T-cell (primary cell): ENCODE measurements around the gene KLHL7. TPM values are rescaled to one million over a fixed set of nuclear protein-coding genes. Genes with fewer than 3 reads are reported as not detected.

Source experiments
- ATAC-seq, 4 experiments: fragments of 200-7000 bp in 3 of 4; fragments of 150-1000 bp in 1 of 4; cut with Tn5 transposase; replicated peaks in 1 of 4; 1 replicate in 3 of 4; 2 replicates in 1 of 4; pipeline ENCODE4 v1.10.0; 2021; ENCODE audit warnings: moderate library complexity in 3 of 4, mild to moderate bottlenecking in 2 of 4, moderate number of reproducible peaks in 1 of 4
- CTCF ChIA-PET, 2 donors: fragments of 300-600 bp; sonication (Branson Sonifier 250); formaldehyde crosslinking; loops; one replicate each; lab custom pipeline; 2022; ENCODE audit warnings: antibody characterized with exemption in 2 of 2; lab: Charles Lee
- POLR2A ChIA-PET, 2 donors: fragments of 300-600 bp; sonication (Branson Sonifier 250); formaldehyde crosslinking; loops; one replicate each; lab custom pipeline; 2022; ENCODE audit warnings: antibody characterized with exemption in 2 of 2; lab: Charles Lee
- DNase-seq, 35 experiments: peaks; one replicate each; pipeline versions ENCODE4 v3.0.0 to v3.0.0-alpha.2; 2013 to 2023
- H3K27ac ChIP-seq: one replicate; pipeline ENCODE4 v1.5.1; 2013; ENCODE audit warnings: low read length
- H3K27me3 ChIP-seq, 2 experiments: replicated peaks in 1 of 2; 1 replicate in 1 of 2; 2 replicates in 1 of 2; pipeline versions ENCODE4 v1.6.1 to v1.7.0; 2013; ENCODE audit warnings: low read length in 1 of 2, mixed read lengths in 1 of 2; ENCODE audit not compliant: control insufficient read depth in 2 of 2, insufficient read depth in 2 of 2; ENCODE audit errors: extremely low read depth in 1 of 2
- H3K36me3 ChIP-seq, 2 donors: 1 replicate in 1 of 2; 2 replicates in 1 of 2; pipeline versions ENCODE4 v1.6.1 to v1.7.0; 2013; ENCODE audit warnings: low read length in 1 of 2; ENCODE audit not compliant: control insufficient read depth in 2 of 2, insufficient read depth in 1 of 2; ENCODE audit errors: extremely low read depth in 1 of 2
- H3K4me1 ChIP-seq, 2 experiments: 1 replicate in 1 of 2; 2 replicates in 1 of 2; pipeline versions ENCODE4 v1.6.1 to v1.7.0; 2013; ENCODE audit warnings: low read length in 2 of 2, mixed read lengths in 1 of 2; ENCODE audit not compliant: insufficient read depth in 2 of 2, control insufficient read depth in 1 of 2; ENCODE audit errors: extremely low read depth in 1 of 2
- H3K4me3 ChIP-seq, 2 donors: 1 replicate in 1 of 2; 2 replicates in 1 of 2; pipeline versions ENCODE4 v1.5.1 to v1.7.0; 2013; ENCODE audit warnings: mild to moderate bottlenecking in 2 of 2, low read length in 1 of 2, moderate library complexity in 1 of 2; ENCODE audit not compliant: control insufficient read depth in 1 of 2; ENCODE audit errors: extremely low read depth in 1 of 2
- H3K9me3 ChIP-seq: 2 replicates; pipeline ENCODE4 v1.7.0; 2013
- H3K27ac Mint-ChIP-seq, 2 donors: one replicate each; pipeline ENCODE4 v1.8.0; 2020 to 2021; ENCODE audit warnings: mild to moderate bottlenecking in 2 of 2, mixed read lengths in 2 of 2
- H3K27me3 Mint-ChIP-seq, 2 donors: one replicate each; pipeline ENCODE4 v1.8.0; 2021 to 2022; ENCODE audit warnings: mixed read lengths in 2 of 2
- H3K36me3 Mint-ChIP-seq: one replicate; pipeline ENCODE4 v1.8.0; 2021; ENCODE audit warnings: mixed read lengths
- H3K4me1 Mint-ChIP-seq, 3 donors: one replicate each; pipeline ENCODE4 v1.8.0; 2020 to 2022; ENCODE audit warnings: mixed read lengths in 3 of 3, mild to moderate bottlenecking in 1 of 3
- H3K4me3 Mint-ChIP-seq, 3 donors: one replicate each; pipeline ENCODE4 v1.8.0; 2020 to 2022; ENCODE audit warnings: mild to moderate bottlenecking in 3 of 3, mixed read lengths in 3 of 3, moderate library complexity in 3 of 3
- H3K9me3 Mint-ChIP-seq, 3 donors: one replicate each; pipeline ENCODE4 v1.8.0; 2020 to 2022; ENCODE audit warnings: mixed read lengths in 3 of 3
- WGBS: methylation state at CpG from one replicate; pipeline ENCODE4 v1.1.5; 2013; ENCODE audit warnings: missing lambda C conversion rate; ENCODE audit not compliant: insufficient coverage; 5-methylcytosine and 5-hydroxymethylcytosine counted together
- total RNA-seq, 35 experiments: library from RNA in 6 of 35; stranded (reverse) in 6 of 35; fragments of 120-200 nt in 1 of 35; gene quantifications; one replicate each; pipeline versions ENCODE4 v1.2.1 to v1.2.4 and lab custom pipeline; 2013 to 2026

The KLHL7 gene
- total RNA-seq, 5 donors from 2014 or later (not counting 1 experiment from before 2014, with no cell fraction given) = 20.1 to 26.8 (median 22.4) TPM

DNA sequence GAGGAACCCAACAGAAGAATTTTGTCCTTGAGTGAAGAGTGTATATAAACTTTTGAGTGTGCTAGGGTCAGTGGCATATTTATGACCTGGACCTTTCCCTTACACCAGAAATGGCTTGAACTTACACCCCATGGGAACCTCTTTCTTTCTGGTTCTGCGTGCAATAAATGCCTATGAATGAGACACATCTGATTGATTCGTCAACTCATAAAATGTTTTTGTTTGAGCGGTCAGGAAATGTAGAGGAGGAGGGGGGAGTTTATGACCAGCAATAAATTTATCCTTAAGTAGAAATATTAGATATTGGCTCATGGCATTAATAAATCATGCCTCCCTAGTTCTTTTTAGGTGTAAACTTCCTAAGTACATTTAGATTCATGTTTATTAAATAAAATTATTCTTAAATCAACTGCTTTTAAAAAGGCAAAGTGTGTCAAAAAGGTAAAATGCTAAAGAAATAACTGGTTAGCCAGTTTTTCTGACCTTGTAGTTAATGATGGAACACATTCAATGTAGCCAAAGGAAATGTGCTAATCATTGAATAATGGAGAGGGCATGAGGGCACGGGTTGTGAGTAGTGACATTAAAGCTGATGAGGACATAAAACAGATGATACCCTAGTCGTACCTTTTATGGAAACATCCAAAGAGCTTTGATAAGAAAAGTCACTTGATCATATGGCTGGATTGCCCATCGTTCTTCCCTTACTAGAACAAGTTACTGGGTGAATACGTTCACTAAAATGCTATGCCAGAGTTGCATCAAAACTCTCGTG lies 62.7 kb downstream of the KLHL7 start:
- 100% methylated on average over 1 of the region's 8 CpGs for WGBS
- CTCF ChIA-PET = no interaction called here
- DNase-seq = no peak

DNA sequence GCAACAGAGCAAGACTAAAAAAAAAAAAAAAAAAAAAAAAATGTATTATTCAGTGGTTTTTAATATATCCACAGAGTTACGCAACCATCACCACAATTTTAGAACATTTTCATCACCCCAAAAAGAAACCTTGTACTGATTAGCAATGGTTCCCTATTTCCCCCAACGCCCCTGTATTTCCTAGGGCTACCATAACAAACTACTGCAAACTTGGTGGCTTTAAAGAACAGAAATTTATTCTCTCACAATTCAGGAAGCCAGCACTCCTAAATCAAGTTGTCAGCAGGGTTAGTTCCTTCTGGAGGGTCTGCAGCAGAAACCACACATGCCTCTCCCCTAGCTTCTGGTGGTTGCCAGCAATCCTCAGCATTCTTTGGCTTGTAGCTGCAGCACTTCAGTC lies 70.4 kb downstream of the KLHL7 start:
- ChIA-PET POLR2A (interaction anchor here in 1 of 2 donors (0.6 kb wide), 1 partner anchor 47 kb away, joined by 7 read pairs; no protein-coding TSS in a partner anchor), CTCF (interaction anchor here in 1 of 2 donors (0.7 kb wide), 1 partner anchor 120 kb away, joined by 7 read pairs; no protein-coding TSS in a partner anchor)
- no peak overlapping the region for H3K4me3 ChIP-seq
- H3K27ac Mint-ChIP-seq = no peak overlapping the region
- no peak overlapping the region for H3K27ac ChIP-seq
- H3K36me3 ChIP-seq = peaks cover 0 to 4% of the 10 kb centered on the region in 2 donors
- H3K9me3 Mint-ChIP-seq = no peaks in the 10 kb centered on the region
- H3K27me3 Mint-ChIP-seq = no peaks in the 10 kb centered on the region
- 83% methylated on average over 2 of the region's 2 CpGs for WGBS
- no peak for DNase-seq
- H3K4me1 ChIP-seq = peaks cover 0 to under 1% of the 10 kb centered on the region in 2 experiments
- H3K4me3 Mint-ChIP-seq = no peak overlapping the region
- no peak for ATAC-seq
- no peaks in the 10 kb centered on the region for H3K9me3 ChIP-seq
- no peaks in the 10 kb centered on the region for H3K27me3 ChIP-seq
- peaks cover 17% of the 10 kb centered on the region for H3K36me3 Mint-ChIP-seq
- H3K4me1 Mint-ChIP-seq = peaks cover 3 to 5% (median 5%) of the 10 kb centered on the region in 3 donors

More for the DNA sequence above, 62.7 kb downstream of the KLHL7 start:
- H3K36me3 ChIP-seq = peaks cover 0 to 14% of the 10 kb centered on the region in 2 donors
- H3K9me3 ChIP-seq = no peaks in the 10 kb centered on the region
- no peak for ATAC-seq
- Mint-ChIP-seq H3K36me3 (peaks cover 26% of the 10 kb centered on the region), H3K9me3 (no peaks in the 10 kb centered on the region), H3K27ac (no peak overlapping the region), H3K27me3 (no peaks in the 10 kb centered on the region), H3K4me3 (no peak overlapping the region), H3K4me1 (no peaks in the 10 kb centered on the region)
- no peaks in the 10 kb centered on the region for H3K27me3 ChIP-seq
- no peak overlapping the region for H3K27ac ChIP-seq
- H3K4me3 ChIP-seq = no peak overlapping the region
- POLR2A ChIA-PET = no interaction called here
- no peaks in the 10 kb centered on the region for H3K4me1 ChIP-seq

DNA sequence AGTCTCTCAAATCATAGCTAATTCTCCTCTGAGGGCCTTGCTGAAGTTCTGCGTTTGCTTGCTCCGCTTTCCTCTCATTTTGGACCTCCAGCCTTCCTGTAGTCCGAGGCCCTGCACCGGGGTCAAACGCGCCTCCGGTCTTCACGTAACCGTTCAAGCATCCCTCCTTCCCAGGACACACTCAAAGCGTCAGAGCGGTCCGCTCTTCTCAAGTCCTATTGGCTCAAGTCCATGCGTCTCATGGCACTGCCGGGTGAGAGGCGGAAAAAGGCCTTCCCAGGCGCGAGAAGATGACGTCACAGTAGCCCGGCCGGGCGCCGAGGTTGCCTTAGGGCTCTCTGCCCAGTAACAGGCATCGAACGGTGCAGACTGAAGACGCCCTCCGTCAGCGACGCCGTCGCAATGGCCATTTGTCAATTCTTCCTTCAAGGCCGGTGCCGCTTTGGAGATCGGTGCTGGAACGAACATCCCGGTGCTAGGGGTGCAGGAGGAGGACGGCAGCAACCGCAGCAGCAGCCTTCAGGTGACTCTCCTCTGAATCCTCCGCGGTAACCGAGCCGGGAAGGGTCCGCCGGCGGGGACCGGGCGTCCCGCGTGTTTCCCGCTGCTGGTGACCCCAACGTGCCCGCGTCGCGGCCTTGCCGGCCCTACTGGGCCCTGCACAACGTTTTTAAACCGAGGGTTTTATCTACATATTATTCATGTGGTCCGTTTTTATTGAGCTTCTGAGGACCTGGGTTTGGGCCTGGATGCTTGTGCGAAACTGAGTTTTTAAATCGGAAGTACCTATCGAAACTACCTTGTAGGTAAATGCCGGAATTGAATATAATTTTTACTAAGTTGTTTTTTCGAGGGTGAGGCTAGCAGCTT lies 76.3 kb downstream of the KLHL7 start, which contains the start of gene NUP42:
Gene NUP42, plus strand, starts transcription at position 365 of the 870 bp plus-strand sequence. Its CDS starts 38 bp downstream, at position 403.
- H3K9me3 Mint-ChIP-seq = no peaks in the 10 kb centered on the region
- H3K36me3 ChIP-seq = no peaks in the 10 kb centered on the region
- H3K27ac ChIP-seq = peak within 1 kb of the TSS; percentile 83
- under 1% methylated on average over 57 of the region's 63 CpGs for WGBS
- H3K27me3 Mint-ChIP-seq = no peaks in the 10 kb centered on the region
- DNase-seq = peak; percentile 87 to 97 (median 92)
- CTCF ChIA-PET = interaction anchor here (0.6 to 3.3 kb wide), 11 partner anchors 9 to 1673 kb away, joined by 3 to 21 read pairs (median 5); no protein-coding TSS in a partner anchor
- H3K4me3 Mint-ChIP-seq = peak within 1 kb of the TSS; percentile 93 to 98 (median 95)
- peaks cover 14 to 20% of the 10 kb centered on the region in 2 experiments for H3K4me1 ChIP-seq
- ATAC-seq = peak; percentile 94 to 97 (median 96)
- H3K9me3 ChIP-seq = no peaks in the 10 kb centered on the region
- peak within 1 kb of the TSS; percentile 97 for H3K27ac Mint-ChIP-seq
- peaks cover 37 to 50% (median 40%) of the 10 kb centered on the region in 3 donors for H3K4me1 Mint-ChIP-seq
- POLR2A ChIA-PET = interaction anchor here (0.5 to 1.0 kb wide), 6 partner anchors 76 to 1829 kb away, joined by 3 to 5 read pairs (median 4); partner anchors contain the start of gene KLHL7 (in 2 of the 2)
- peak within 1 kb of the TSS; percentile 72 to 74 for H3K4me3 ChIP-seq
- peaks cover 2% of the 10 kb centered on the region for H3K36me3 Mint-ChIP-seq
- no peaks in the 10 kb centered on the region for H3K27me3 ChIP-seq

DNA sequence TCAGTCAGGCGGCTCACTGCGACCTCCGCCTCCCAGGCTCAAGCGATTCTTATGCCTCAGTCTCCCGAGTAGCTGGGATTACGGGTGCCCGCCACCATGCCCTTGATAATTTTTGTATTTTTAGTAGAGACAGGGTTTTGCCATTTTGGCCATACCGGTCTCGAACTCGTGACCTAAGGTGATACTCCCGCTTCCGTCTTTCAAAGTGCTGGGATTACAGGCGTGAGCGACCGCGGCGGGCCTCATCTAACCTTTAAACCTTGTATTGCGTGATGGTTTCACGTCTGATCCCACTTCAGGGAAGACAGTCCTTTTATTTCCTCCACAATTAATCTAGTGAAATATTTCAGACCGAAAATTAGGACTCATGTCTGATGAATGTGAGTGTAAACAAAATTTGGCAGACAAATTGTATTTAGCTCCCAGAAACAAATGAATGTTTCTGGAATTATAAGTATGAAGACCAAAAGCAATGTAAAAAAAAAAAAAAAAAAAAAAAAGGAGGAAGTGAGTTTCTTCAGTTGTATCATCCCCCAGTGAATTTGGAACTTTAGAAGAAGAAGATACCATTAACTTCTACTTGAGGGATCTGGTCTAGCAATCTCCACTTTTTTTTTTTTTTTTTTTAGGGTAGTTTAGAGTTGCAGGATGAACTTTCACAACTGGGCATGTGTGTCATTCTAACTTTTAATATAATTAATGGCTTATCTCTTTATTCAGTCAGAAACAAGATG lies 77.9 kb downstream of the KLHL7 start:
- H3K27ac Mint-ChIP-seq = peak overlapping the region in 1 of 2 donors; percentile 34
- ATAC-seq = no peak
- no peak for DNase-seq
- H3K4me3 Mint-ChIP-seq = peak overlapping the region; percentile 93 to 98 (median 95)
- H3K4me3 ChIP-seq = peak overlapping the region in 1 of 2 donors; percentile 72
- peaks cover 40 to 50% (median 40%) of the 10 kb centered on the region in 3 donors for H3K4me1 Mint-ChIP-seq
- peaks cover 9% of the 10 kb centered on the region for H3K36me3 Mint-ChIP-seq
- no peaks in the 10 kb centered on the region for H3K27me3 Mint-ChIP-seq
- WGBS = 92% methylated on average over 14 of the region's 20 CpGs
- H3K27me3 ChIP-seq = no peaks in the 10 kb centered on the region
- no peaks in the 10 kb centered on the region for H3K9me3 ChIP-seq
- H3K27ac ChIP-seq = no peak overlapping the region
- no peaks in the 10 kb centered on the region for H3K9me3 Mint-ChIP-seq
- H3K36me3 ChIP-seq = peaks cover 0 to 12% of the 10 kb centered on the region in 2 donors
- ChIA-PET POLR2A (interaction anchor here in 1 of 2 donors (0.5 to 0.7 kb wide), 2 partner anchors 35 to 1317 kb away, joined by 3 to 6 read pairs; no protein-coding TSS in a partner anchor), CTCF (interaction anchor here (0.6 to 3.3 kb wide), 6 partner anchors 20 to 1306 kb away, joined by 3 to 21 read pairs (median 4); no protein-coding TSS in a partner anchor)
- peaks cover 14 to 20% of the 10 kb centered on the region in 2 experiments for H3K4me1 ChIP-seq

DNA sequence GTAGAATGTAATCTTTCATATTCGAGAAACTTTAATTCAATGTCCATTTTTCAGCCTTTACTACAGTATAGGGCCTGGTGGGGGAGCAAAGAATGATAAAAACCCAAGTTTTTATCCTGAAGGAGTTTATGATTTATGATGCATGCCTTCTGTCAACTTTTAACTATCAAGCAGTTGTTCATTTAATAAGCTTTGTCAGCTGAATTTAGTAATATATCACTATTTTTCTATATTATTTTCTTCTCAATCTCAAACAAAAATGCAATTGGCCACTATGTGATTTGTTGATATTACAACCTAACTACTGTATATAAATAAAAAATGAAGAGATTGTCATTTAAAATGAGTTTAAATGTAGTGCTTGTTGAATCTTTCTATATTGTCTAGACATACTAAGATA lies 78.7 kb downstream of the KLHL7 start:
- Histone ChIP-seq H3K36me3 (peaks cover 2 to 21% of the 10 kb centered on the region in 2 donors), H3K9me3 (no peaks in the 10 kb centered on the region), H3K27ac (no peak overlapping the region), H3K4me3 (no peak overlapping the region), H3K27me3 (no peaks in the 10 kb centered on the region), H3K4me1 (peaks cover 14 to 20% of the 10 kb centered on the region in 2 experiments)
- ChIA-PET POLR2A (interaction anchor here in 1 of 2 donors (0.6 to 0.9 kb wide), 2 partner anchors 11 to 78 kb away, joined by 3 to 4 read pairs; no protein-coding TSS in a partner anchor), CTCF (interaction anchor here in 1 of 2 donors (1.0 kb wide), 1 partner anchor 78 kb away, joined by 4 read pairs; no protein-coding TSS in a partner anchor)
- DNase-seq (no peak), ATAC-seq (no peak)
- Mint-ChIP-seq H3K27me3 (no peaks in the 10 kb centered on the region), H3K27ac (no peak overlapping the region), H3K9me3 (no peaks in the 10 kb centered on the region), H3K4me3 (peak overlapping the region; percentile 37 to 93 (median 39)), H3K4me1 (peaks cover 40 to 50% (median 42%) of the 10 kb centered on the region in 3 donors), H3K36me3 (peaks cover 11% of the 10 kb centered on the region)
- WGBS = no CpG with 5 or more reads among the region's 1 CpG
